ENCODE measurements around the gene FZR1. TPM values are rescaled to one million over a fixed set of nuclear protein-coding genes. Genes with fewer than 3 reads are reported as not detected.
A peak's percentile ranks its signal among the peaks of the same experiment; 100 is the strongest.

Gene FZR1
- total and polyA plus RNA-seq, 2 of the 4 experiments (the other 2 are of a cell fraction): 21.5 to 47.8 TPM

DNA sequence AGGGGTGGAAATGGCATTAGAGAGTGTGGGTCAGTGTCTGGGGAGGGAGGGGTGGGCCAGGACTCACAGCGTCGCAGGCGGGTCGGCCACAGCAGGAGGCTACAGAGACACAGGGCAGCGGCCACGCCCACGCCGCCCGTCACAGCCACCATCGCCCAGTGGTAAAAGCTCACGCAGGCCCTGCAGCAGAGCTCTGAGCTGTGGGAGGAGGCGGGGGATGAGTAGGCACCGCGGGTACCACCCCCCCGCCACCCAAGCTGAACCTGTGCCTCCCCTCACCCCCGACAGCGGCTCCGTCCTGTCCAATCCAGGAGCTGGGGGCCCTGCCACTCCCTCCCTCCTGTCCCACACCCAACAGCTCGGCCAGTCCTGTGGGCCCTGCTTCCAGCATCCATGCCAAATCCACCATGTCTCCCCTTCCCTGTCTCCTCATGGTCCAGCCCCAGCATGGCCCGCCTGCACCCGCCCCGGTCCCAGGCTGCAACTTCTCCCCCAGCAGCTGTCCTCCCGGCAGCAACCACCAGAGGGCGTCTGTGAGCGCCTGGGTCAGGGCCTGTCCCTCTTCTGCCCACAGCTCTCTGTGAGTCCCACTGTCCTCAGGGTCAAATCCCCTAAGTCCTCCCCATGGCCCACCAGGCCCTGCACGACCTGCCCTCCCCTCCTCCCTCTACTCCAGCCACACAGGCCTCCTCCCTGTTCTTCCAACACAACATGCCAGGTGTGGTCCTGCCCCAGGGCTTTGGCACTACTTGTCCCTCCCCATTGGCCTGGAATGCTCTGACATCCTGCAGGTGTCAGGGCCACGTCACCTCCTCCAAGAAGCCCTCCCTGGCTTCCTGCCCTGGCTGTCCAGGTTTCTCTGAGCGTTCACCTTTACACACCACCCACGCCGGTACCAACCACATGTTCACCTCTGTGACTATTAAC lies 38.9 kb downstream of the FZR1 start:
- Histone ChIP-seq H3K9me1 (ENCODE audit: insufficient read depth, low read length) (no peaks in the 10 kb centered on the region), H2BK20ac (ENCODE audit: low read depth, low read length) (no peak overlapping the region), H2BK5ac (ENCODE audit: low read depth, low read length, poor library complexity, severe bottlenecking) (no peak overlapping the region), H3K4me3 (ENCODE audit: insufficient read depth, low read depth, low read length) (no peak overlapping the region), H3K18ac (ENCODE audit: low read depth, low read length) (no peak overlapping the region), H3K4me1 (ENCODE audit: control insufficient read depth, insufficient read depth, low read length) (no peaks in the 10 kb centered on the region), H4K5ac (ENCODE audit: low read depth, low read length) (no peak overlapping the region), H3K14ac (replicated peaks; ENCODE audit: low read depth, low read length) (no peak overlapping the region), H4K91ac (ENCODE audit: insufficient read depth, low read depth, low read length) (no peak overlapping the region), H4K20me1 (ENCODE audit: insufficient read depth, low read length) (peaks cover 26% of the 10 kb centered on the region), H3K9me3 (ENCODE audit: control insufficient read depth, insufficient read depth, low read length) (no peaks in the 10 kb centered on the region), H3K4ac (ENCODE audit: low read depth, low read length) (no peak overlapping the region), H3K27ac (ENCODE audit: insufficient read depth, low read length) (no peak overlapping the region), H3K23ac (ENCODE audit: low read depth, low read length) (no peak overlapping the region), H2AK9ac (replicated peaks; ENCODE audit: low read depth, low read length, poor library complexity) (peak overlapping the region; percentile 44), H2AK5ac (ENCODE audit: low read depth, low read length) (peak overlapping the region; percentile 39; the same call in 1 of the 2 replicates), H3K79me1 (ENCODE audit: low read depth in 1 of 2, low read length in 2 of 2) (peaks cover 0 to 20% of the 10 kb centered on the region in 2 experiments; a peak in 2 of 4 replicates), H2BK15ac (ENCODE audit: low read depth, low read length) (no peak overlapping the region), H4K8ac (ENCODE audit: low read depth in 2 of 2, low read length in 2 of 2) (no peak overlapping the region), H3K27me3 (ENCODE audit: control insufficient read depth, insufficient read depth, low read length) (no peaks in the 10 kb centered on the region), H3K56ac (ENCODE audit: extremely low read depth, insufficient read depth, low read length) (no peak overlapping the region), H3K9ac (ENCODE audit: low read depth, low read length) (no peak overlapping the region), H3K4me2 (ENCODE audit: low read depth, low read length) (no peak overlapping the region), H2BK120ac (ENCODE audit: low read depth, low read length) (no peak overlapping the region), H2AFZ (replicated peaks; ENCODE audit: low read length, poor library complexity) (peak overlapping the region; percentile 5), H3K36me3 (ENCODE audit: control insufficient read depth, insufficient read depth, low read length) (peaks cover 30% of the 10 kb centered on the region)
- TF ChIP-seq BHLHE40 (IDR thresholded peaks at IDR 0.05; ENCODE audit: low read depth, low read length) (no peak), CEBPB (IDR thresholded peaks at IDR 0.05; ENCODE audit: low read depth, low read length) (no peak), NFE2L2 (IDR thresholded peaks at IDR 0.05; ENCODE audit: low read depth, low read length) (no peak), MAZ (IDR thresholded peaks at IDR 0.05; ENCODE audit: borderline replicate concordance, low read depth, low read length) (peak; percentile 22; the same call in 1 of the 2 replicates), RFX5 (IDR thresholded peaks at IDR 0.05; ENCODE audit: low read depth, low read length) (no peak), SMC3 (IDR thresholded peaks at IDR 0.05; ENCODE audit: low read depth, low read length) (peak; percentile 90), RAD21 (IDR thresholded peaks at IDR 0.05; ENCODE audit: low read length) (peak; percentile 76), MXI1 (IDR thresholded peaks at IDR 0.05; ENCODE audit: borderline replicate concordance, low read depth, low read length) (no peak), POLR2A (IDR thresholded peaks at IDR 0.05; ENCODE audit: low read depth, low read length) (no peak)
- TF ChIP-seq, protein P1, sequence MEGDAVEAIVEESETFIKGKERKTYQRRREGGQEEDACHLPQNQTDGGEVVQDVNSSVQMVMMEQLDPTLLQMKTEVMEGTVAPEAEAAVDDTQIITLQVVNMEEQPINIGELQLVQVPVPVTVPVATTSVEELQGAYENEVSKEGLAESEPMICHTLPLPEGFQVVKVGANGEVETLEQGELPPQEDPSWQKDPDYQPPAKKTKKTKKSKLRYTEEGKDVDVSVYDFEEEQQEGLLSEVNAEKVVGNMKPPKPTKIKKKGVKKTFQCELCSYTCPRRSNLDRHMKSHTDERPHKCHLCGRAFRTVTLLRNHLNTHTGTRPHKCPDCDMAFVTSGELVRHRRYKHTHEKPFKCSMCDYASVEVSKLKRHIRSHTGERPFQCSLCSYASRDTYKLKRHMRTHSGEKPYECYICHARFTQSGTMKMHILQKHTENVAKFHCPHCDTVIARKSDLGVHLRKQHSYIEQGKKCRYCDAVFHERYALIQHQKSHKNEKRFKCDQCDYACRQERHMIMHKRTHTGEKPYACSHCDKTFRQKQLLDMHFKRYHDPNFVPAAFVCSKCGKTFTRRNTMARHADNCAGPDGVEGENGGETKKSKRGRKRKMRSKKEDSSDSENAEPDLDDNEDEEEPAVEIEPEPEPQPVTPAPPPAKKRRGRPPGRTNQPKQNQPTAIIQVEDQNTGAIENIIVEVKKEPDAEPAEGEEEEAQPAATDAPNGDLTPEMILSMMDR (conservative IDR thresholded peaks at IDR 0.05; ENCODE audit: low read depth, low read length): peak; percentile 83
- DNase-seq (peak; percentile 26), ATAC-seq (ENCODE audit: low read depth) (peak; percentile 88)
- ChIA-PET CTCF (interaction anchor here (0.6 to 1.0 kb wide), 4 partner anchors 11 to 1043 kb away, joined by 3 to 10 read pairs (median 3); no protein-coding TSS in a partner anchor), POLR2A (ENCODE audit: unreplicated experiment) (interaction anchor here (0.6 kb wide), 2 partner anchors 43 to 492 kb away, joined by 3 to 11 read pairs; no protein-coding TSS in a partner anchor)
- BruUV-seq (replicated peaks): no TSS peak
- in situ Hi-C loops (cut with MboI; ENCODE audit: low sequenced_read_pairs): no loop called here
- intact Hi-C loops (cut with micrococcal nuclease): loop anchor here (1.0 kb wide), 1 partner anchor 73 kb away; no protein-coding TSS in a partner anchor
- dilution Hi-C loops (cut with HindIII; ENCODE audit: low sequenced_read_pairs, unreplicated experiment): no loop called here
- WGBS, 2 experiments (ENCODE audit: extremely low coverage in 2 of 2, insufficient read length in 1 of 2): 65% methylated on average over 23 of the region's 30 CpGs; no CpG with 5 or more reads in 1 of the 2 experiments

All from IMR-90 (cell line).